ENCODE measurements around the gene MYL3. TPM values are rescaled to one million over a fixed set of nuclear protein-coding genes. Genes with fewer than 3 reads are reported as not detected.

MYL3 gene
- polyA plus RNA-seq, 1 of the 3 experiments (the other 2 are of a cell fraction), result not detected

DNA sequence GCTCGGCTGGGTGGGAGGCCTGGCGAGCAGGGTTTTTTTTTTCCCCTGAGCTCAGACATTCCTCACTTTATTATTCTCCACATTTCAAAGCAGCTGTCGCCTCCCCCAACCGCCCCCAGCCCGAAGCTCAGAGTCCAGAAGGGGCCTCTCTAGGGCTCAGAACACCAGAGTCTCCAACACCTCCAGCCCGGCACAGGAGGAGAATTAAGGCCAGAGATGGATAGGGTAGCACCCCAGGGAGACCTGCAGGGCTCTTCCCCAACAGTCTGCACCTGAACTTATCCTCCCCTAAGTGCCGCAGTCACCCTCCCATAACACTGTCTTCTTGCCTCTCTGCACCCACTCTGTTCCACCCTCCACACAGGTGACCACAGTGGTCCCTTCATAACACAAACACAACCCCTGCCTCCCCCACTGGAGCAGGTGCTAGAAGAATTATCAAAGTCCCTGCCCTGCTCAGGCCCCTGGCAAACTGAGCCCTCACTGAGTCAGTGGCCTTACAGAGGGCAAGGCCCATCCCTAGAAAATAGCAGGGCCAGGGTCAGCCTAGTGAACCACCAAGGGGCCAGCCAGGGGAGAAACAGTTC, 14.1 kb downstream of the MYL3 start:
- Histone ChIP-seq H3K27me3 (ENCODE audit: insufficient read depth) (no peaks in the 10 kb centered on the region), H3K9ac (no peak overlapping the region), H4K20me1 (ENCODE audit: insufficient read depth) (no peaks in the 10 kb centered on the region), H3K4me3 (ENCODE audit: low read depth in 2 of 2, low read length in 1 of 2) (no peak overlapping the region), H3K79me2 (ENCODE audit: insufficient read depth) (no peaks in the 10 kb centered on the region), H3K9me3 (no peaks in the 10 kb centered on the region), H3K4me1 (ENCODE audit: control insufficient read depth in 1 of 2, insufficient read depth in 2 of 2, low read depth in 1 of 2, low read length in 1 of 2) (peaks cover 0 to 32% of the 10 kb centered on the region in 2 experiments; a peak in 2 of 4 replicates), H3K9me2 (no peaks in the 10 kb centered on the region), H3K4me2 (no peak overlapping the region), H3K36me3 (replicated peaks in 1 of 2; ENCODE audit: control insufficient read depth in 1 of 2, insufficient read depth in 2 of 2, low read length in 1 of 2) (no peaks in the 10 kb centered on the region), H2AFZ (ENCODE audit: low read depth) (no peak overlapping the region), H3K27ac (ENCODE audit: low read depth in 2 of 2, low read length in 1 of 2) (no peak overlapping the region), H3F3A (replicated peaks; ENCODE audit: insufficient read depth) (no peaks in the 10 kb centered on the region)
- TF ChIP-seq, protein P1, sequence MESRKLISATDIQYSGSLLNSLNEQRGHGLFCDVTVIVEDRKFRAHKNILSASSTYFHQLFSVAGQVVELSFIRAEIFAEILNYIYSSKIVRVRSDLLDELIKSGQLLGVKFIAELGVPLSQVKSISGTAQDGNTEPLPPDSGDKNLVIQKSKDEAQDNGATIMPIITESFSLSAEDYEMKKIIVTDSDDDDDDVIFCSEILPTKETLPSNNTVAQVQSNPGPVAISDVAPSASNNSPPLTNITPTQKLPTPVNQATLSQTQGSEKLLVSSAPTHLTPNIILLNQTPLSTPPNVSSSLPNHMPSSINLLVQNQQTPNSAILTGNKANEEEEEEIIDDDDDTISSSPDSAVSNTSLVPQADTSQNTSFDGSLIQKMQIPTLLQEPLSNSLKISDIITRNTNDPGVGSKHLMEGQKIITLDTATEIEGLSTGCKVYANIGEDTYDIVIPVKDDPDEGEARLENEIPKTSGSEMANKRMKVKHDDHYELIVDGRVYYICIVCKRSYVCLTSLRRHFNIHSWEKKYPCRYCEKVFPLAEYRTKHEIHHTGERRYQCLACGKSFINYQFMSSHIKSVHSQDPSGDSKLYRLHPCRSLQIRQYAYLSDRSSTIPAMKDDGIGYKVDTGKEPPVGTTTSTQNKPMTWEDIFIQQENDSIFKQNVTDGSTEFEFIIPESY (IDR thresholded peaks at IDR 0.05; ENCODE audit: borderline replicate concordance, low read depth), result no peak
- TF ChIP-seq EZH2phosphoT487 (IDR thresholded peaks at IDR 0.05; ENCODE audit: borderline replicate concordance, low read depth) (no peak), JUND (IDR thresholded peaks at IDR 0.05) (no peak), SIN3A (IDR thresholded peaks at IDR 0.05; ENCODE audit: borderline replicate concordance, low read depth, low read length) (no peak), FOXM1 (IDR thresholded peaks at IDR 0.05; ENCODE audit: low read depth) (no peak), MEF2A (IDR thresholded peaks at IDR 0.05; ENCODE audit: borderline replicate concordance, low read depth) (no peak), RCOR1 (IDR thresholded peaks at IDR 0.05; ENCODE audit: low read length) (no peak), MXI1 (IDR thresholded peaks at IDR 0.05; ENCODE audit: low read depth, low read length) (no peak), EP300 (IDR thresholded peaks at IDR 0.05; ENCODE audit: borderline replicate concordance in 1 of 2, low read depth in 1 of 2, low read length in 1 of 2) (no peak)
- TF ChIP-seq, protein P2, sequence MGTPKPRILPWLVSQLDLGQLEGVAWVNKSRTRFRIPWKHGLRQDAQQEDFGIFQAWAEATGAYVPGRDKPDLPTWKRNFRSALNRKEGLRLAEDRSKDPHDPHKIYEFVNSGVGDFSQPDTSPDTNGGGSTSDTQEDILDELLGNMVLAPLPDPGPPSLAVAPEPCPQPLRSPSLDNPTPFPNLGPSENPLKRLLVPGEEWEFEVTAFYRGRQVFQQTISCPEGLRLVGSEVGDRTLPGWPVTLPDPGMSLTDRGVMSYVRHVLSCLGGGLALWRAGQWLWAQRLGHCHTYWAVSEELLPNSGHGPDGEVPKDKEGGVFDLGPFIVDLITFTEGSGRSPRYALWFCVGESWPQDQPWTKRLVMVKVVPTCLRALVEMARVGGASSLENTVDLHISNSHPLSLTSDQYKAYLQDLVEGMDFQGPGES (IDR thresholded peaks at IDR 0.05; ENCODE audit: low read depth, low read length), result no peak
- CTCF ChIA-PET, result interaction anchor here (0.5 to 8.4 kb wide), 9 partner anchors 11 to 85 kb away, joined by 3 to 72 read pairs (median 3); partner anchors contain the start of gene PTH1R
- no peak for DNase-seq
- WGBS (ENCODE audit: low lambda C conversion rate), result 84% methylated on average over 6 of the region's 7 CpGs
- POLR2A ChIA-PET, result no interaction called here

DNA sequence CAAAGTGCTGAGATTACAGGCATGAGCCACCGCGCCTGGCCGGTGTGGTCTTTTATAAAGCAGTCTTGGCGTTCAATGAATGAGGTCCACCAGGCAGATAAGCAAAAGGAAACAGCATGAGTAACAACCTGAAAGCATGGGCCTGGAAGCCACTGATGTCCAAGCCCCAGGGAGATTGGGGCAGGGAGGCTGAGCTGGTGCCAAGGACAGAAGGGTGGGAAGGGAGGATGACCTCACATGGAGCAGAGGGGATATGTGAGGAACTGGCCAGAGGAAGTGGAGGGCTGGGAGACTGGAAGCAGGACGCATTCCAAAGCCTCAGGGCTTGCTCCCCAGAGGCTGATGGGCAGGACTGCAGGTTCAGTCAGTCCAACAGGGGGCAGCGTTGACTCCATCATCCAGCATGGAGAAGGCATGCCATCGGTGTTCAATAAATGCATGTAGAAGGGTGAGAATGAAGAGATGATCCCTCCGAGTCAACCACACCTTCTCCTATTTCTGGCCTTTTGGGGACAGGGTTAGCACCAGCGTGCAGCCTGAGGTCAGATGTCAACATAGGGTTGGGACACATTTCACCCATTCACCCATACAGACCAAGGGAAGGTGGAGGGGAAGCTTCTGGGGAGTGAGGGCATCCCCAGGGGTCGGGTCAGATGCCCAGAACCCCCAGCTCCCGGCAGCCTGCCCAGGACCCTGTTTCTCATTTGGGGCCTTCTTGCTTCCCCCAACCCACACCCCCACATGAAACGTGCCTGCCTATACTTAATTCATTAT, 14.8 kb downstream of the MYL3 start:
- Histone ChIP-seq H3F3A (replicated peaks; ENCODE audit: insufficient read depth) (no peaks in the 10 kb centered on the region), H2AFZ (ENCODE audit: low read depth) (no peak overlapping the region), H3K27ac (ENCODE audit: low read depth in 2 of 2, low read length in 1 of 2) (no peak overlapping the region), H3K4me1 (ENCODE audit: control insufficient read depth in 1 of 2, insufficient read depth in 2 of 2, low read depth in 1 of 2, low read length in 1 of 2) (peaks cover 0 to 31% of the 10 kb centered on the region in 2 experiments; a peak in 2 of 4 replicates), H4K20me1 (ENCODE audit: insufficient read depth) (no peaks in the 10 kb centered on the region), H3K9ac (no peak overlapping the region), H3K27me3 (ENCODE audit: insufficient read depth) (no peaks in the 10 kb centered on the region), H3K79me2 (ENCODE audit: insufficient read depth) (no peaks in the 10 kb centered on the region), H3K36me3 (replicated peaks in 1 of 2; ENCODE audit: control insufficient read depth in 1 of 2, insufficient read depth in 2 of 2, low read length in 1 of 2) (no peaks in the 10 kb centered on the region), H3K9me2 (no peaks in the 10 kb centered on the region), H3K4me2 (no peak overlapping the region), H3K4me3 (ENCODE audit: low read depth in 2 of 2, low read length in 1 of 2) (no peak overlapping the region), H3K9me3 (no peaks in the 10 kb centered on the region)
- CTCF ChIA-PET, result interaction anchor here (0.7 to 8.4 kb wide), 10 partner anchors 11 to 360 kb away, joined by 3 to 72 read pairs (median 14); partner anchors contain the start of genes MYL3 and PTH1R
- no peak for DNase-seq
- TF ChIP-seq JUND (IDR thresholded peaks at IDR 0.05), result no peak
- TF ChIP-seq, protein P3, sequence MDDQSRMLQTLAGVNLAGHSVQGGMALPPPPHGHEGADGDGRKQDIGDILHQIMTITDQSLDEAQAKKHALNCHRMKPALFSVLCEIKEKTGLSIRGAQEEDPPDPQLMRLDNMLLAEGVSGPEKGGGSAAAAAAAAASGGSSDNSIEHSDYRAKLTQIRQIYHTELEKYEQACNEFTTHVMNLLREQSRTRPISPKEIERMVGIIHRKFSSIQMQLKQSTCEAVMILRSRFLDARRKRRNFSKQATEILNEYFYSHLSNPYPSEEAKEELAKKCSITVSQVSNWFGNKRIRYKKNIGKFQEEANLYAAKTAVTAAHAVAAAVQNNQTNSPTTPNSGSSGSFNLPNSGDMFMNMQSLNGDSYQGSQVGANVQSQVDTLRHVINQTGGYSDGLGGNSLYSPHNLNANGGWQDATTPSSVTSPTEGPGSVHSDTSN (IDR thresholded peaks at IDR 0.05), result no peak
- TF ChIP-seq, protein P2 (IDR thresholded peaks at IDR 0.05; ENCODE audit: low read depth, low read length), result no peak
- no peak for TF ChIP-seq RAD21 (IDR thresholded peaks at IDR 0.05; ENCODE audit: low read length)
- TF ChIP-seq POLR2AphosphoS5 (IDR thresholded peaks at IDR 0.05; ENCODE audit: low read depth, low read length), result no peak
- TF ChIP-seq TCF12 (IDR thresholded peaks at IDR 0.05), result no peak
- TF ChIP-seq, protein P4, sequence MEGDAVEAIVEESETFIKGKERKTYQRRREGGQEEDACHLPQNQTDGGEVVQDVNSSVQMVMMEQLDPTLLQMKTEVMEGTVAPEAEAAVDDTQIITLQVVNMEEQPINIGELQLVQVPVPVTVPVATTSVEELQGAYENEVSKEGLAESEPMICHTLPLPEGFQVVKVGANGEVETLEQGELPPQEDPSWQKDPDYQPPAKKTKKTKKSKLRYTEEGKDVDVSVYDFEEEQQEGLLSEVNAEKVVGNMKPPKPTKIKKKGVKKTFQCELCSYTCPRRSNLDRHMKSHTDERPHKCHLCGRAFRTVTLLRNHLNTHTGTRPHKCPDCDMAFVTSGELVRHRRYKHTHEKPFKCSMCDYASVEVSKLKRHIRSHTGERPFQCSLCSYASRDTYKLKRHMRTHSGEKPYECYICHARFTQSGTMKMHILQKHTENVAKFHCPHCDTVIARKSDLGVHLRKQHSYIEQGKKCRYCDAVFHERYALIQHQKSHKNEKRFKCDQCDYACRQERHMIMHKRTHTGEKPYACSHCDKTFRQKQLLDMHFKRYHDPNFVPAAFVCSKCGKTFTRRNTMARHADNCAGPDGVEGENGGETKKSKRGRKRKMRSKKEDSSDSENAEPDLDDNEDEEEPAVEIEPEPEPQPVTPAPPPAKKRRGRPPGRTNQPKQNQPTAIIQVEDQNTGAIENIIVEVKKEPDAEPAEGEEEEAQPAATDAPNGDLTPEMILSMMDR (IDR thresholded peaks at IDR 0.05), result peak; percentile 56
- no peak for TF ChIP-seq ELF1 (IDR thresholded peaks at IDR 0.05)
- 95% methylated on average over 12 of the region's 12 CpGs for WGBS (ENCODE audit: low lambda C conversion rate)
- POLR2A ChIA-PET, result no interaction called here

All from SK-N-SH (cell line).